ENCODE measurements around the gene HOXA7.

HOXA7 gene

DNA sequence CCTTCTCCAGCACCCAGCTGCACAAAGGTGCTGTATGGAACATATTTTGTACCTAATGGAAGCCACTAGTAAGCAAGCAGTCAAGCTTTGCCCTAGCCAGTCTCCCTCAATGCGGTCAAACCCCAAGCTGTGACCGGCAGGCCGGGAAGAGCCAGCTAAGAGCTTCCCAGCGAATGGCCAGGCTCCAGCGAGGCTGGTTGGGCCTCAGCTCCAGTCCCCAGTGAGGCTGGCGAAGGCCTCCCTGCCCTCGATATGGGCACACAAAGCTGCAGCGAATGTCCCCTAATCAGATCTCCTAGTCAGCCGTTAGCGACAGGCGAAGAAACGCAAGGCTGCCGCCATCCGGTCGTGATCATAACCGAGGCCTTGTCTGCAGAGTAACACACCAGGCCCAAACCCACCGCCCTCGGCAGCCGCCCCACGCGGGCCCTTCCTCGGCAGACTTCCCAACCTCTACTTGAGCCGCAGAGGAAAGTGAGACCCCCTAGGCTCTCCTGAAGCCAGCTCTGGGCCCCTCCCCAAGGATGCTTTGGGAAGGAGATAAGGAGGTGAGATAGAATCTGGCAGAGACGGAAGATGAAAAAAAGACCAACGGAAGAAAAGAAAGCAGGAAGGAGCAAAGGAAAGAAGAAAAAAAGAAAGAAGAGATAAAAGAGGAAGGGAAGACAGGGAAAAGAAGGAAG lies 11.9 kb upstream of the HOXA7 start:
- H3K4me1 ChIP-seq (ENCODE audit: control insufficient read depth, insufficient read depth, low read length) = peaks cover 3% of the 10 kb centered on the region
- H3K27ac ChIP-seq (ENCODE audit: low read depth, low read length) = peak overlapping the region; percentile 96
- peak overlapping the region; percentile 78 for H3K4me3 ChIP-seq (ENCODE audit: low read length)
- peaks cover 4% of the 10 kb centered on the region for H3K27me3 ChIP-seq (ENCODE audit: control insufficient read depth, insufficient read depth, low read length)
- no peaks in the 10 kb centered on the region for H3K36me3 ChIP-seq (ENCODE audit: control insufficient read depth, insufficient read depth, low read length)
- H3K9ac ChIP-seq (ENCODE audit: low read length) = peak overlapping the region; percentile 25

DNA sequence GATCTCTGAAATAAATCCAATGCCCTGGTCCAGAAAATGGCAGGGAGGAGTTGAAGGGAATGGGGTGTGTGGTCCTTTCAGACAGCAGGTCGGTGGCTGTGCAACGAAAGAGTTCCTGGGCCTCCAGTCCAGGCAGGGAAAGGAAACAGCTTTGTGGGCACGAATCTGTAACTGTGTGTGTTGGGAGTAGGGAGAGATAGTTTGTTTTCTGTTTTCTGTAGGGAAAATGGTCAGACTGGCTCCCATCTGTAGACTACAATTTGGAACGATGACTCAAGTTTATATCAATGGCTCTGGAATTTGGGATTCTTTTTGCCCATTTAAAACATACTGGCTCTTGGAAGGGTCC lies 11.4 kb upstream of the HOXA7 start:
- Histone ChIP-seq H3K4me1 (ENCODE audit: control insufficient read depth, insufficient read depth, low read length) (peaks cover 3% of the 10 kb centered on the region), H3K27me3 (ENCODE audit: control insufficient read depth, insufficient read depth, low read length) (peaks cover under 1% of the 10 kb centered on the region), H3K27ac (ENCODE audit: low read depth, low read length) (peak overlapping the region; percentile 96), H3K9ac (ENCODE audit: low read length) (peak overlapping the region; percentile 42), H3K36me3 (ENCODE audit: control insufficient read depth, insufficient read depth, low read length) (no peaks in the 10 kb centered on the region), H3K4me3 (ENCODE audit: low read length) (peak overlapping the region; percentile 78)

DNA sequence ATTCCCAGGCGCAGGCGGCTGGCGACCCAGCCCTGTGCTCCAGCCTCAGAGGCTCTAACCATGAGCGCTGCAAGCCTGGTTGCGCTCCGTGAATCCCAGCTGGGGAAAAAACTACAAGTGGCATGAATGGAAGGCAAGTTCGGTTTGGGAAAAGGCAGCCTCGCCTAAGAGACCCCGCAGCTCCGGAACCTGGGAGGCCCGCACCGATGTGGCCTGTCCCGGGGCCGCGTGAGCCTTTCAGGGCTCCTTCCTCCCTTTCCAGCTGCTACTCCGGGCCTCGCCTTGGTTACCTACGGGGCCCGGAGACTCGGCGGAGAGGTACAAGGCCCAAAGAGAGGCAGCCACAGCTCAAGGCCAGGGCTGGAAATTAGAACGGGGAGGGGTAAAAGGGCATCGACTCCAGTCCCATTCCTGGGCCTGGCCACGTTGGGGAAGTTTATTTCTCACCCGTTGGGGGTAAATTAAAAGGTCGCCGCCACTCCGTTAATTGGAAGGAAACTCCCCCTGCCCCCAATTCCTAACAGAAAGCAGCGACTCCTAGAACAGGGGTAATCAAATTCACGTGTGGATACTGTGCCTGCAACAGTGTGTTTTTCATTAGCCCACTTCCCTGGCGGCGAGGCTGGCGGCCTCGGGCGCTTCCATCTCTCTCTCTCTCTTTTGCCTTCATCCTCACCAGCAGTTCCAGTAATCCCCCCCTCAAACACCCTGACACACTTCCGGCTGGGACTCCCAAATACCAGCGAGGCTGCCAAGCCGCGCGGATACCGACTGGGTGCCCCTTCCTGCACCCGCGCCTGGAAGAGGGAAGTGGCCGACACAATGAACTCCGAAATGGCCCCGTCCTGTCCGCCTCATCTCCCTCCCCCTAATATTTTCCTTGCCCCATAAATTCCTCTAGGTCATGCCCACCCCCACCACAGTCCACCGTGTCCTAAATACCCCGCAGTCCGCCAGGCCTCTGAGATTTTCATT lies 10.3 kb upstream of the HOXA7 start:
- H3K27me3 ChIP-seq (ENCODE audit: control insufficient read depth, insufficient read depth, low read length) = no peaks in the 10 kb centered on the region
- peak overlapping the region; percentile 96 for H3K27ac ChIP-seq (ENCODE audit: low read depth, low read length)
- H3K9ac ChIP-seq (ENCODE audit: low read length) = peak overlapping the region; percentile 19

DNA sequence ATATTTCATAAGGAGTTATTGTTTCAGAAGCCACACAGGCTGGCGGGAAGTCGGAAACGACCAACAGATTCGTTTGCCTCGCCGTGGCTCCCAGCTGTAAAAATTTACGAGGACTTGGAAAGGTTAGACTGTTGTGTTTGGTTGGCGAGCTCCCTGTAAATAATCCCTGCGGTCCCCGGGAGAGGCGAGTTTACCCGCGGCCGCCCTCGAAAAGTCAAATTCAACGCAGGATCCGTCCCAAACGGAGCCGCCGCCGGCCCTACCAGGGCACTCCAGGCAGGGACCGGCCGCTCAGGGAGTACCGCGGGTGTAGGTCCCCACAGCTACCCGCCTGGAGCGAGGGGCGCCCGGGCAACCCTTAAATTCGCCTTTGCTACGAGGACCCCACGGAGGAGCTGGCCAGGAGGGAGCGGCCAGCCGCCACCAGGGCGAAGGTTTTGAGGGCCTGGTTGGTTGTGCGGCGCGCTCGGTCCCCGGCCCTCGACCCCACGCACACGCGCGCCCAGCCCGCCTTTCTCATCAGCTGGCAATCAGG lies 9.6 kb upstream of the HOXA7 start:
- Histone ChIP-seq H3K9ac (ENCODE audit: low read length) (peak overlapping the region; percentile 19), H3K36me3 (ENCODE audit: control insufficient read depth, insufficient read depth, low read length) (no peaks in the 10 kb centered on the region), H3K4me3 (ENCODE audit: low read length) (peak overlapping the region; percentile 78), H3K4me1 (ENCODE audit: control insufficient read depth, insufficient read depth, low read length) (peaks cover 3% of the 10 kb centered on the region), H3K27ac (ENCODE audit: low read depth, low read length) (peak overlapping the region; percentile 96), H3K27me3 (ENCODE audit: control insufficient read depth, insufficient read depth, low read length) (no peaks in the 10 kb centered on the region)

More for the DNA sequence above, 10.3 kb upstream of the HOXA7 start:
- peak overlapping the region; percentile 78 for H3K4me3 ChIP-seq (ENCODE audit: low read length)
- no peaks in the 10 kb centered on the region for H3K36me3 ChIP-seq (ENCODE audit: control insufficient read depth, insufficient read depth, low read length)
- peaks cover 3% of the 10 kb centered on the region for H3K4me1 ChIP-seq (ENCODE audit: control insufficient read depth, insufficient read depth, low read length)

DNA sequence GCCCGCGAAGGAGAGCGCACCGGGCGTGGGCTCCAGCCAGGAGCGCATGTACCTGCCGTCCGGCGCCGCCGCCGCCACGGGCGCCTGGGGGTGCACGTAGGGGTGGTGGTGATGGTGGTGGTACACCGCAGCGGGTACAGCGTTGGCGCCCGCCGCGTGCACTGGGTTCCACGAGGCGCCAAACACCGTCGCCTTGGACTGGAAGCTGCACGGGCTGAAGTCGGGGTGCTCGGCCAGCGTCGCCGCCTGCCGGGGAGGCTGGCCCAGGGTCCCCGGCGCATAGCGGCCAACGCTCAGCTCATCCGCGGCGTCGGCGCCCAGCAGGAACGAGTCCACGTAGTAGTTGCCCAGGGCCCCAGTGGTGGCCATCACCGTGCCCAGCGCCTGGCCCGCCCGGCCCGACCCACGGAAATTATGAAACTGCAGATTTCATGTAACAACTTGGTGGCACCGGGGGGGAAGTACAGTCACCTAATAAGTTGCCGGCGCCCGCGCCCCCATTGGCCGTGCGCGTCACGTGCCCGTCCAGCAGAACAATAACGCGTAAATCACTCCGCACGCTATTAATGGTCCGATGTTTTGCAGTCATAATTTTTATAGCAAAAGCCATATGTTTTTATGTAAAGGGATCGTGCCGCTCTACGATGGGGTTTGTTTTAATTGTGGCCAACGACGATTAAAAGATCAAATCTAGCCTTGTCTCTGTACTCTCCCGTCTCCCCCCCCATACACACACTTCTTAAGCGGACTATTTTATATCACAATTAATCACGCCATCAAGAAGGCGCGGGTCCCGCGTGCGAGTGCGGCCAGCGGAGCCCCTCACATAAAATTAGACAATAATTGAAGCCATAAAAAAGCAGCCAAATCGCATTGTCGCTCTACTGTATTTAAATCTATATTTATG lies 8.9 kb upstream of the HOXA7 start, which contains the start of gene HOXA9:
Gene HOXA9, minus strand, starts transcription at position 449 of the 907 bp plus-strand sequence. Its CDS starts 80 bp downstream, at position 369.
- Histone ChIP-seq H3K9ac (ENCODE audit: low read length) (peak within 1 kb of the TSS; percentile 66), H3K27ac (ENCODE audit: low read depth, low read length) (peak within 1 kb of the TSS; percentile 96), H3K36me3 (ENCODE audit: control insufficient read depth, insufficient read depth, low read length) (no peaks in the 10 kb centered on the region), H3K4me3 (ENCODE audit: low read length) (peak within 1 kb of the TSS; percentile 78), H3K4me1 (ENCODE audit: control insufficient read depth, insufficient read depth, low read length) (peaks cover 3% of the 10 kb centered on the region), H3K27me3 (ENCODE audit: control insufficient read depth, insufficient read depth, low read length) (no peaks in the 10 kb centered on the region)

DNA sequence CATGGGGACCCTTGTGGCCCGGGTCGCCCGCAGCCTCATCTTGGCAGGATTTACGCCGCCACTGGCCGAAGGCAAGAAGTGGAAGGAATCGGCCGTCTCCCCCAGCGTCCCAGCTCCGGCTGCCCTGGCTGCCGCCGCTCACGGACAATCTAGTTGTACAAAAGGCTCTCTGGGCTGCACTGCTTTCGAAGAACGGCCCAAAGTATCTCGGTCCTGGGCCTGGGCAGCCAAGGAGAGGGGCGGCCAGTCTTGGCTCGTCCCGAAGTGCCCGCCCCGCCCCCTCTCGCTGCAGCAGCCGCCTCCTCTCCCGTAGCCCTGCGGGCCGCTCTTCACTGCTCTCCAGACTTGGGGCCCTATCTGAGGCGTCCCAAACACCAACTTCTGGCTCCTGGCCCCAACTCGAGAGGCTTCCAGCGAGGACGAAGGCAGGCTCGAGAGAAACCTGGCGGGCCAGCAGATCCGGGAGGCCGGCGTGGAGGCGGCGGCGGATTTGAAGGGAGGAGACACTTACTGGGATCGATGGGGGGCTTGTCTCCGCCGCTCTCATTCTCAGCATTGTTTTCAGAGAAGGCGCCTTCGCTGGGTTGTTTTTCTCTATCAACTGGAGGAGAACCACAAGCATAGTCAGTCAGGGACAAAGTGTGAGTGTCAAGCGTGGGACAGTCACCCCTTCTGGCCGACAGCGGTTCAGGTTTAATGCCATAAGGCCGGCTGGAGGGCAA lies 8.1 kb upstream of the HOXA7 start:
- peaks cover 3% of the 10 kb centered on the region for H3K4me1 ChIP-seq (ENCODE audit: control insufficient read depth, insufficient read depth, low read length)
- H3K4me3 ChIP-seq (ENCODE audit: low read length) = peak overlapping the region; percentile 78
- H3K9ac ChIP-seq (ENCODE audit: low read length) = peak overlapping the region; percentile 66
- no peaks in the 10 kb centered on the region for H3K36me3 ChIP-seq (ENCODE audit: control insufficient read depth, insufficient read depth, low read length)
- H3K27me3 ChIP-seq (ENCODE audit: control insufficient read depth, insufficient read depth, low read length) = no peaks in the 10 kb centered on the region
- H3K27ac ChIP-seq (ENCODE audit: low read depth, low read length) = peak overlapping the region; percentile 96

DNA sequence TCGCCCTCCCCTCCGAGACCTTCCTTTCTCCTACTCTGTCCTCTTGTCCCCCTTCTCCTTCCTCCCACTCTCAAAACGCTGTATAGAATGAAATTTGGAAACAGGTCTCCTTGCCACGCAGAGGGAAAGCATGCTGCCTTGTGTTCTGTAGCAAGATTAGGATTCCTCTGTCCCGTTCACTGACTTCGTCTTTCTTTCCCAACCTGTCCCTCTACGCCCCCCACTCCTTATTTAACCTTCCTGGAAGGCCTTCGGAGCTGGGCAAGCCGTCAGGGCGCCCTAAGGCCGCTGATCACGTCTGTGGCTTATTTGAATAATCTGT lies 7.5 kb upstream of the HOXA7 start:
- peak overlapping the region; percentile 66 for H3K9ac ChIP-seq (ENCODE audit: low read length)
- H3K4me1 ChIP-seq (ENCODE audit: control insufficient read depth, insufficient read depth, low read length) = peaks cover 3% of the 10 kb centered on the region
- peak overlapping the region; percentile 96 for H3K27ac ChIP-seq (ENCODE audit: low read depth, low read length)
- no peaks in the 10 kb centered on the region for H3K27me3 ChIP-seq (ENCODE audit: control insufficient read depth, insufficient read depth, low read length)
- H3K4me3 ChIP-seq (ENCODE audit: low read length) = peak overlapping the region; percentile 78
- H3K36me3 ChIP-seq (ENCODE audit: control insufficient read depth, insufficient read depth, low read length) = no peaks in the 10 kb centered on the region

DNA sequence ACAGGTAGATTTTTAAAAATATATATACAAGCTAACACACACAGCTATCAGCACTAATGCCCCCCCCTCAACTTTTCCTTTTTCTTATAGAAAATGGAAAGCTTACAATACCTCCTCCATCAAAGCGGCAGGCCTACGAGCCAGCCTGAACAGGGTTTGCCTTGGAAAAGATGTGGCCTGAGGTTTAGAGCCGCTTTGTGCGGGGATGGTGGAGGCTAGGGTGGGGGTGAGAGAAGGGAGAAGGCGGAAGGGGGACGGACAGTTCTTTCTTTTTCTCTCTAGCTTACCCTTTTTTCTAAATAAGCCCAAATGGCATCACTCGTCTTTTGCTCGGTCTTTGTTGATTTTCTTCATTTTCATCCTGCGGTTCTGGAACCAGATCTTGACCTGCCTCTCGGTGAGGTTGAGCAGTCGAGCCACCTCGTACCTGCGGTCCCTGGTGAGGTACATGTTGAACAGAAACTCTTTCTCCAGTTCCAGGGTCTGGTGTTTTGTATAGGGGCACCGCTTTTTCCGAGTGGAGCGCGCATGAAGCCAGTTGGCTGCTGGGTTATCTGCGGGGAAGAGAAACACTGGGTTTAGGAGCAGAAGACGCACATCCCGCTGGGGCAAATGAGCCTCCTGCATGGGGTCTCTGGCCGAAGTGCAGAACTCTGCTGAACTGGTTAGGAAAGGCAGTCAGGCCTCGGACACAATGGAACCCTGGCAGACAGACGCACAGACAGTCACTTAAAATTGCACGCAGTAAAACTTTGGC lies 7.0 kb upstream of the HOXA7 start:
- Histone ChIP-seq H3K4me1 (ENCODE audit: control insufficient read depth, insufficient read depth, low read length) (peaks cover 3% of the 10 kb centered on the region), H3K27me3 (ENCODE audit: control insufficient read depth, insufficient read depth, low read length) (peaks cover 2% of the 10 kb centered on the region), H3K9ac (ENCODE audit: low read length) (peak overlapping the region; percentile 66), H3K36me3 (ENCODE audit: control insufficient read depth, insufficient read depth, low read length) (no peaks in the 10 kb centered on the region), H3K27ac (ENCODE audit: low read depth, low read length) (peak overlapping the region; percentile 96), H3K4me3 (ENCODE audit: low read length) (peak overlapping the region; percentile 78)

DNA sequence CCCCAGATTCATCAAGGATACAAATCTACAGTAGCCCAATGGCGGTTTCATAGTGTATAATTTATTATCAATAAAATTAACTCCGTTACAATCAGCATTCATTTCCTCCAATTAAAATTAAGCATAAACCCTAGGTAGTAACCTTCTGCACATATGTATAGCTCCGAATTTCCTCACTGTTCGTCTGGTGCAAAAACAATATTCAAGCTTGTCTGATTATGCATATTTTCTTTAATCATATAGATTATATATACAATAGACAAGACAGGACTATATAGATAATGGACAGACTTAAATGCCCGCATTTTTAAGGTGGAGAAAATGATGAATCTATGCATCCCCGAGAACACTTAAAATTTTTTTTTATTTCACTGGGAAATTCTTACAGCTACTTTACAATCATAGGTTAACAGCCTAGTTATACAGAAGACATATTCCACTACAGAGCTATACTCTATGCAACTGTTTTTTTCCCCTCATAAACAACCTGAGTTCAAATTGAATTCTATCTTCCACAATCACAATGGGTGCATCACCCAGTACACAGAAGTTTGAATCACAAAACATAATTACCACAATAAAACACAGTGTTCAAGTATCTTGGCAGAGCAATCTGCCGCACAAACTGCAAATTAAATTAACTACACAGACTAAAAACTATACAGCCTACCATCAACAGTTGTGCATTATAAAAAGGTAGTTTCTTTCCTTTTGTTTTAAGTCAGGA lies 6.2 kb upstream of the HOXA7 start:
- Histone ChIP-seq H3K9ac (ENCODE audit: low read length) (no peak overlapping the region), H3K27me3 (ENCODE audit: control insufficient read depth, insufficient read depth, low read length) (peaks cover 2% of the 10 kb centered on the region), H3K36me3 (ENCODE audit: control insufficient read depth, insufficient read depth, low read length) (no peaks in the 10 kb centered on the region), H3K27ac (ENCODE audit: low read depth, low read length) (peak overlapping the region; percentile 96), H3K4me1 (ENCODE audit: control insufficient read depth, insufficient read depth, low read length) (peaks cover 3% of the 10 kb centered on the region), H3K4me3 (ENCODE audit: low read length) (peak overlapping the region; percentile 78)

DNA sequence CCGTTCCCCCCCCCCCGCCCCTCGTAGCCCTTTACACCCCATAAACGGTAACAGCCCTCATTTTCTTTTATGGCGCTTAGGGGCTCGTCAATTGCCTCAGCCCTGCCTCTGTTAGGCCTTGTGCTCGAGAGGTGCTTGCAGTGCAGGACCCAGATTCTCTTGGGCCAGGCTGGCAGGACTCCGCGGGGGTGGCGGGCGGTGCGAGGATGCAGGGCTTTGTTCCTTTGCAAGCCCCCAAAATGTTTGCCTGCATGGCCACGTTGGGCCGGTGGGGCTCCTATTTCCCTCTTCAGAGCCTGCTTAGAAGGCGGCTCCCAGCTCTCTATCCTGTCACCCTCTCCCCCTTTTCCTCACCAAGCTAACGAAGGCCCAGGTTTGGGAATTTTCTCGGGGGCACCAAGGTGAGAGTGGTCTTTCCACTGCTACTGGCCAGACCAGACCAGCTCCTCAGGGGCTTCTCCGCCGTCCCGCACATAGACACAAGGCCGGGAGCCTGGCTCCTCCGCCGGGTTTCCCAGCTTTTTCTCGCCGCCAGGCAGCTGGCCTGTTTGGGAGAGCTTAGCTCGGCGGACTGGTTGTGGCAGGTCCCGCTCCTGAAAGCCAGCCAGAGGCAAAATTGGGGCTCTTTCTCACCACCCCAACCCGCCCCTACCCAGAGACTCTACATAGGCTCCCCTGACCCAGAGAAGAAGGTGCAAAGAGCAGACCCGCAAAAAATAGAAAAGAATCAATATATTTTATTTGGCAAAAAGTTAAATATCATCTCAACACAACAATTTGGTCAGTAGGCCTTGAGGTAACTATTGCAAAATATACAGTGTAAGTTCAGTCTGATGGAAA lies 5.5 kb upstream of the HOXA7 start:
- peak overlapping the region; percentile 44 for H3K4me3 ChIP-seq (ENCODE audit: low read length)
- H3K27me3 ChIP-seq (ENCODE audit: control insufficient read depth, insufficient read depth, low read length) = peaks cover 2% of the 10 kb centered on the region
- H3K9ac ChIP-seq (ENCODE audit: low read length) = no peak overlapping the region
- peaks cover 3% of the 10 kb centered on the region for H3K4me1 ChIP-seq (ENCODE audit: control insufficient read depth, insufficient read depth, low read length)
- H3K27ac ChIP-seq (ENCODE audit: low read depth, low read length) = peak overlapping the region; percentile 44
- no peaks in the 10 kb centered on the region for H3K36me3 ChIP-seq (ENCODE audit: control insufficient read depth, insufficient read depth, low read length)
